HG03558 (cell line): ENCODE results near the gene RNF213.

Source experiments
- ATAC-seq: cut with Tn5 transposase; IDR thresholded peaks from one replicate; pipeline ENCODE4 v1.9.1; 2021; ENCODE audit warnings: moderate number of reproducible peaks; ENCODE audit not compliant: unreplicated experiment; ENCODE audit errors: extremely low read depth

RNF213 gene

DNA sequence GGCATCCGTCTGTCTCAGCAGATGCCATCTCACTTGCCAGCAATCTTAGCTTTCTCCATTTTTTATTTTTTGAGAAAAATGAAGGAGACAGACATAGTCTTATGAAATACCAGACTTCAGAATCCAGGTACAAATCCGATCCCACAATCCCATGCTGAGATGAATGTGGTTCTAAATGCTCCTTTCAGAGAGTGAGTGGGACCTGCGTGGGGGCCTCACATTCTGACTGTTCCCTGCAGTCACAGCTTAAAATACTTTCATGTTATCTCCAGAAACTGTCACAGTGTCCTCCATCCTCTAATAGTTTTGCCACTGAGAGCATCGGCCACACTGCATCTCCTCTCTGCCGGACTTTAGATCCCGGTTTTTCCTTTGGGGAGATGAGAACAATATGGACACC, 119.4 kb downstream of the RNF213 start:
- no peak for ATAC-seq

DNA sequence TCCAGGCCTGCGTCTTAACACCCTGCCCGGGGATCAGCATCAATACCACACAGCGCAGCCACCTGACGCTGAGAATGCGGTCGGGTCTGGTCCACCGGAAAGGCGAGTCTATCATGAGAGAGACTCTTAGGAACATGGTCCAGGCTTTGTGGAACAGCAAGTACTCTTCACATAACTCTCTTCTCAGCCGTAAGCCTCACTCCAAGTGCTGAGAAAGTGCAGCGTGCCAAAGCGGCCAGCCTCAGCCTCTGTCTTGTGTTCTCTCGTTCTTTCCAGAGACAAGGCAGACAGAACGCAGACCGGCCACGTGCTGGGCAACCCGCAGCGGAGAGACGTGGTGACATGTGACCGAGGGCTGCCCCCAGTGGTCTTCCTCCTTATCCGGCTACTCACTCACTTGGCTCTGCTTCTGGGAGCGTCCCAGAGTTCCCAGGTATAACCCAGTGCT, 119.9 kb downstream of the RNF213 start:
- ATAC-seq, result no peak

DNA sequence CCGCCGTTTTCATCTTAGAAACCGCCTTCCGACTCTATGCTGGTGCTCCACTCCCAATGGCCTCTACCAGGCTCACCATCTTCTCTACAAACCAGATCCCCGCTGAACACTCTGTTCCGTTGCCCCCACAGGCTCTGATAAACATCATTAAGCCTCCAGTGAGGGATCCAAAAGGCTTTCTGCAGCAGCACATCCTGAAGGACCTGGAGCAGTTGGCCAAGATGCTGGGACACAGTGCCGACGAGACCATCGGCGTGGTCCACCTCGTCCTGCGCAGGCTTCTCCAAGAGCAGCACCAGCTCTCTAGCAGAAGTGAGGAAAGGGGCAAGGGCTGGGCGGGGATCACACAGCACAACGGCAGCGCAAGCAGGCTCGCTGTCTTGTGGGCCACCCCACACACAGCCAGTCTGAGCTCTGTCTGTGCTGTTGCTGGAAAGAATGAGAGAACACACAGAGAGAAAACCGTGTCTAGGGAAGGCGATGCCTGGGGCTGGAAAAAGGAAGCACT, 120.8 kb downstream of the RNF213 start:
- ATAC-seq, result no peak

DNA sequence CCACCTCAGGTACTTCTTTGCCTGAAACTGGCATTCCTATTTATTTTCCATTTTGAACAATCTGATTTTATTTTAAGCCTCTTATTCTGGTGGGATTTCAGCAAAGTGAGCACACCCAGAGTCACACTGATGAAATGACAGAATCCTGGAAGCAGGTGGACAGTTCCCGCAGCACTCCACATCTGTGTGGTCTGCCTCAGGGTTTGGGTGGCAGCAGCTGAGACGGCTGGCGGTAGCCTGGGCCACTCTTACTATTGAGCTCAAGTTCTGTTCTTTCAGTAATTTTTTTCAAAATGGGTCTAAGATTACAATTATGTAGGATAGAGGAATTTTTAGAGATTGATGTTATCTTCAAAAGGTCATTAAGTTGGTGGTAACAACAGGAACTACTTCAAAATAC, 121.8 kb downstream of the RNF213 start:
- no peak for ATAC-seq

DNA sequence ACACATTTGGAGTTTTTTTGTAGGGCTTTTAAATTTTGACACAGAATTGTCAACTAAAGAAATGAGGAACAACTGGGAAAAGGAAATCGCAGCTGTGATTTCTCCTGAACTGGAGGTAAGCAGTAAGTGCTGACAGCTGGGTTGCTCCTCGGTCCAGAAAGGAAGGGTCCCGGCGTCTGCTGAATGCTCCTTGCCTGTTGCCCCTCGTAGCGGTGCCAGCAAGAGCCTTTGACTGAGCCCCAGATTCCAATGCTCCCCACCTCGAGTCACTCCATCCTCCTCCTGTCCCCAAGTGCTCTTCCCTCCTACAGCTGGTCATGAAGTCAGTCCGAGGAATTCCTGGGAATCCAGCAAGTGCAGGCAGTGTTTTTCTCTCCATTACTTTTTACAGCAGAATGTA, 122.3 kb downstream of the RNF213 start:
- ATAC-seq, result no peak

DNA sequence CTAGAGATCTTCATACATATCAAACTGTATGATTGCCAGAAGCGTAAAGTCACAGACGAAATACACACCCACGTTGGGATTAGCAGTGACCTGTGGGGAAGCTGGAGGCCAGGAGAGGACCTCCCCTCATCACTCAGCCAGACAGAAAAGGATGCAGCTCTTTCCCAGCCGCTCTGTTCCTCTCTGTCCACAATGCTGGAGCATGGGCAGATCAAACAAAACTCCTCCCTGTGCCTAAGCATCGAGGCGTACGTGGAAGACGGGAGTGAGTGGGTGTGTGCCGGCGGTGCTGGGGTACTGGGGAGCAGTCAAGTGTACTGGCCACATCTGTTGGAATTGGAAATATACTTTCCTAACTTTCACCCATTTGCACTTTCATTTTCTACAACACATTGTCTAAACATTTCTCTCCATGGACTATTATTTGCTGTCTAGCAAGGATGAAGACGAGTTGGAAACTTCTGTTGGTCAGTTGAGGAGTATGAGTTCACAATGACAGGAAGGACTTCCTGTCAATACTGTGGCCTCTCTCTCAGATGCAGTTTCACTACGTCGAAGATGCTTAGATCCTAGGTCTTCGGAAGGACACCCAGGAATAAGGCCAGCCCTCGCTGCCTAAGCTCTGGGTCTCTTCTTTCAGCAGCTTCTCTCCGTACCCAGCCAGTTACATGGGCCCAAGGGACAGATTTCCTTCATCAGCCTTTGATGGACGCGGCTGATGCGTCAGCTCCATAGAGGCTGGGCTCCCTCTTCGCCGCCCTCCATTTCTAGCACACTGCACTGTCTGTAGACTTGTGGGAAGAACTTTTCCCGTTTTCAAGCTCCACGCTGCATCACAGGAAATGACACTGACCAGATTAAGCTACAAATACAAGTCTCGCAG, 123.7 kb downstream of the RNF213 start:
- ATAC-seq, result no peak

DNA sequence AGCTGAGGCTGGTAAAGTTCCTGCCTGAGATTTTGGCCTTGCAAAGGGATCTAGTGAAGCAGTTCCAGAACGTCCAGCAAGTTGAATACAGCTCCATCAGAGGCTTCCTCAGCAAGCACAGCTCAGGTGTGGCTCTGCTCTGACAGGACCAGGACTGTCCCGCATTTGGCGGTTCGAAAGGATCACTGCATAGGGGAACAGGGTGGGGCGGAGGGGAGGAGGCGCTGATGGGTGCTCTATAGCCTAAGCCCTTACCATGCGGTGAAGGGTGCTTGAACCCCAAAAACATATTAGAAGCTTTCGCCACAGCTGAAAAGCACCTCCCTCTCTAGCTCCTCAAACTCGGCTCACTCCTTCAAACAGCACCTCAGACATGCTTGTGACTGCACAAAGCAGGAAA, 124.4 kb downstream of the RNF213 start:
- no peak for ATAC-seq

DNA sequence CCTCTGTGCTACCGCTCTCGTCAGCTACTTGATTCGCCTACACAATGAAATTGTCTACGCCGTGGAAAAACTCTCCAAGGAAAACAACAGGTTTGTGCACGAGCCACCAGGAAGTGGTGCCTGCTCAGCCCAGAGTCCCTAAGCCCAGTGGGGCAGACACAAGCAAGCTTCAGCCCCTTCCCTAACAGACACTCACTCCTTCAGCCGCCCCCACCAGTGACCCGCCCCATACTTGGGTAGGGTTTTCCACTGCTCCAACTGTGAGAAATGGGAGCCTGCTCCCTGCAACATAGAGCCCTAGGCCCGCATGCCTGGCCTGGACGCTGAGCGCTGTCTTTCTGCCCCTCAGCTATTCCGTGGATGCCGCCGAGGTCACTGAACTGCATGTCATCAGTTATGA, 125.7 kb downstream of the RNF213 start:
- ATAC-seq, result no peak

DNA sequence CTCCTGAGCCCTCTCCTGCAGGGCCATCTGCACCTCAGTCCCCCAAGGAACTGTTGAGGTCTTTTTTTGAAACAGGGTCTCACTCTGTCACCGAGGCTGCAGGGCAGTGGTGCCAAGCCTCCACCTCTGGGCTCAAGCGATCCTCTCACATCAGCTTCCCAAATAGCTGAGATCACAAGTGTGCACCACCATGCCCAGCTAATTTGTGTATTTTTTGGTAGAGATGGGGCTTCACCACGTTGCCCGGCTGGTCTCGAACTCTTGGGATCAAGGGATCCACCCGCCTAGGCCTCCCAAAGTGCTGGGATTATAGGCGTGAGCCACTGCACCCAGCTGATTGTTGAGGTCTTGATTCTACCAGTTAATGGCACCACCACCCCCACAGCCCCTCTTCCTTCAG, 126.4 kb downstream of the RNF213 start:
- ATAC-seq, result no peak

DNA sequence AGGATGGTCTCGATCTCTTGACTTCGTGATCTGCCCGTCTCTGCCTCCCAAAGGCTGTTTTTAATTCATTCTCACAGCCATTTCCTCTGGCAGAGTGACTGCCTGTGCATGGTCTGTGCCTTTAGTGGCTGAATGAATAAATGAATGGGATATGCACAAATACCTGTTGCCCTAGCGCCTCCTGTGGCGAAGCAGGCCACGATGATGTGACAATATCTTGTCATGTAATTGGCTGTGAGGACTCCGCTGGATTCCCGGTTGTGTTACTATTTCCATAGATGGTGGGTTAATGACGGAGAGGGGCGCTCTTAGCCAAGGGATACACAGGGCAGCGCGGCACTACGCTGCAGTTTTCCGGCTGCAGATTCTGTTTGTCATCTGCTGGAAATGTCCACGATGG, 127.5 kb downstream of the RNF213 start:
- no peak for ATAC-seq

DNA sequence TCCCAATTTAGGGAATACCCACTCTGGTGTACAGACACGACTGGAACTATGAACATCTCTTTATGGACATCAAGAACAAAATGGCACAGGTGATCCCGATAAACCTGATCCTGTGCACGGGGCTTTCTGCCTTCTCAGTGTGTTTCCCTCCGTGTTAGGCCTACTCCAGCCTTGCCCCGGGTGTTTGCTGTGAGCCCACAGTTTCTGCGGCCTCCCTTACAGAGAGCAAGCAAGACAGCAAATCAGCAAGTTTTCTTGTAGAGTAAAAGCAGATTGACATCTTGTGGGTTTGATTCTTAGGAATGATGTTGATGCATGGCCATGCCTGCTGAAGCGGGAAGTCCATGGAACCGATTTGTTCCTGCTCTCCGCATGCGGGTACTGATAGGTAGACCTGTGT, 127.9 kb downstream of the RNF213 start:
- ATAC-seq, result no peak

DNA sequence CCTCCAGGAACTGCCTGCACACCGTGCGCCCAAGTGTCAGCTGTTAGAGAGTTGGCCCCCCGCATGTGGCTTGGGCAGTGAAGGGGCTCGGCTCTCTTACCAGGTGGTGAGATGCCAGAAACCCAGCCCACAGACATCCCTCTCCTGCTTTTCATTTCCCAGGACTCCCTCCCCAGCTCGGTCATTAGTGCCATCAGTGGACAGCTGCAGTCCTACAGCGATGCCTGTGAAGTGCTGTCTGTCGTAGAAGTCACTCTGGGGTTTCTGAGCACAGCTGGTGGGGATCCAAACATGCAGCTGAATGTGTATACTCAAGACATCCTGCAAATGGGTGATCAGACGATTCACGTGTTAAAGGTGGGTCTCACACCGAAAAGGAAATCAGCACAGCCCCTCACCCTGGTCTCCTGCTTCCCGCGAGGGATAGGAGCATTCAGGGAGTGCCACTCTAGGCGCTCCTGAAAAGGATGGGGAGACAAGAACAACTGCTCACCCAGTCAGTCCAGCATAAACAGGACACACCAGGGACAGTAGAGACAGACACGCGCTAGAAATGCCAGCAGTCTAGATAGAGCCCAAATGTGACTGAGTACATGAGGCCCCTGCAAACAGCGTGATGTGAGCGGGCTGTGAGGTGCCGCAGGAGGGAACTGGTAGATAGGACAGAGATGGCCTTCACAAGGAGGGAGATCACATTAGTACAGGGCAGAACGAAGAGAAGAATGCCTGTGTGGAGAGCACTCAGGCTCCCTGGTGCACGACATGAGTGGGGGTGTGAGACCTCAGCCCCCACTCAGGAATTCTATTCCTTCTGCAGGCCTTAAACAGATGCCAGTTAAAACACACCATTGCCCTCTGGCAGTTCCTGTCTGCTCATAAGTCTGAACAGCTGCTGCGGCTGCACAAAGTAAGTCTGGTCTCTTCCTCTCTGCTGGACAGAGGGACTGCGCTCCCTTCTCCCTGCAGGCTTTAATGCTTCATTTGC, 128.7 kb downstream of the RNF213 start:
- ATAC-seq, result no peak

DNA sequence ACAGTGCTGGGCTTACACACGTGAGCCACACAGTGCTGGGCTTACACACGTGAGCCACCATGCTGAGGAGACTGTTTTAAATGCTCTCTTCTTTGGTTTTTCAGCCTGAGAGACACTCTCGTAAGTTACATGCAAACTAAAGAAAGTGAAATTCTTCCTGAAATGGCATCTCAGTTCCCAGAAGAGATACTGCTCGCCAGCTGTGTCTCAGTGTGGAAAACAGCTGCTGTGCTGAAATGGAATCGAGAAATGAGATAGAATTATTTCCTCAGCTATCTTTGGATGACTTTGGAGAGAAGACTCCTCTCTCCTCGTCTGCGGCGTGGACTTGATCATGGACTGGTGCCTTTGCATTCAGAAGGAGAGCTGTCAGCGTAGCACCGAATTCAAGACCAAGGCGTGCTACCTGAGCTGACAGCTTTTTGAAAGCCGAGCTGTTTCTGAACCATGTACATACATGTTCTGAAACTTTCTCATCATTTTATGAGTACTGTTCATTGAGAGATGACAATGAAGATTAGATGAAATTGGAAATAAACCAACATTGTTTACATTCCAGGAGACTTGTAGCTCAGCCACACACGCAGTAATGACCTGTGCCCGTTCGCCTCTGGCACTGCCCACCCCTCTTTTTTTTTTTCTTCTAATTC, 132.7 kb downstream of the RNF213 start:
- ATAC-seq, result no peak

DNA sequence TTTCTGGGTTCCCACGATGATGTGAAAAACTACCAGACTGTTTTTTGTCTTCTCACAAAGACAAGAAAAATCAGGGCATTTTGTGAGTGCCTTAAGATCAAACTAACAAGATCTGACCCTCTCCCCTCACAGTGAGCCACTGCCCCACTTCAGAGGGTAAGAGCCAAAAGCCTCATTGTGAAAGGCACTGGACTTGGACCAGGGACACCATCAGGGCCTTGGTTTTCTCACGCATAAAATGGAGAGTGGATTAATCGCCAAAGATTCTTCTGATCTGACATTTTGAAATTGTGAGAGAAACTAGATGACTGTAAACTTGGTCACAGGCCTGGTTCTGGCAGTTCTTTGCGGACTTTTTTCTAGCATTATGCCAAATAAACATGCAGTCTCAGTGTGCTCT, 133.3 kb downstream of the RNF213 start:
- no peak for ATAC-seq

DNA sequence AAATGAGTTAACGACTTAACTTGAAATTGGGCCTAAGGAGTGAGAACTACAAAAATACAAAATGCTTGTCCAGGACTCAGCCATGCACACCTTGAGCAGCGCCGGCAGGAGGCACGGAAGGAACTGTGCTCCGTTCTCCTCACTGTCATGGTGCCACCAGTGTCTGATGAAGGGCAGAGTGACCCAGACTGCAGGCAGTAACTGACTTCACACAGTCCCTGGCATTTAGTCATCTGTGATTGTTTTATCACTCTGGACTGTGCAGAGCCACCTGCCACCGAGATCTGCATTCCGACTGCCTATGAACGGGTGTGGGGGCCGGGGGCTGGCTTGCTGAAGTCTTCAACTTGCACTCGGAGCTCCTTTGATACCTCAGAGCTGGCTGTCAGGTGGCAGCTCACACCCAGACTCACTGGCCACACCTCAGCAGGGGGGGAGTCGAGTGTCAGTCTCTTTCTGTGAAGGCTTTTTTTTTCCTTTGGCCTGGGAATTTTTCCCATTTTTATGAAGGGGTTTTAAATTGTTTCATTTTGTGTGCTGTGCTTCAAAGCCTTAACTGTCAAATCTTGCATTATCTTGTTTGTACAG, 134.1 kb downstream of the RNF213 start:
- ATAC-seq, result no peak

DNA sequence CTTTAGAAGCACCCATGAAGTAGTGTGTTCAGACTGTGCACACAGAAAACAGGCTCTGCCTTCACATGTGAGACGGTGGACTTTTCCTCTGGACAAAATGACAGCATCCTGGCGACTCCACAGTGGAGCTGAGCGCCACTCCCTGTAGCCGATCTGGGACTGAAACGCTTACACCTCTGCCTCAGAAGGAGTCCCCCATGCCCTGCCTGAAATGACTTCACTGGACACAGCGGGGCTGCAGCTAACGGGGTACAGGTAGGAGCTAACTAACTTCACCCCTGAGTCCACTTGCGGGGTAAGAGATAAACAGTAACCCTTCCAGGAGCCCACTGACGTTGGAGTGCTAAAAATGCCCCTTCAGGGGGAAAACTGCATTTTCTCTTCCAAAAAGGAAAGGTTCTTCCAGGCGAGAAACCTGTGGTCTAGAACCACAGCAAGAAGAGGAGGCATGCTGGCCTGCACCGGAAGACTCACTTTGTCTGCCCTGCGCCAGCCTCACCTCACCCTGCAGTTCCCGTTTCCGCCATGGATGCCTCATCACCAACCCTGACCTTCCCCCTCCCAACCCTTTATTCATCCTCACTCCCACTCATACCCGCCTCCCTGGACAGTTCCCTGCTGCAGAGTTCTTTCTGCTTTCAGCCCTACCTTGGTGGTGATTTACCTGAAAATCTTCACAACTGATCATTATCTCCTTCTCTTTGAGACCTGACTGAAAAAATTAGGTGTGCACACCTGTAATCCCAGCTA, 134.9 kb downstream of the RNF213 start:
- no peak for ATAC-seq

DNA sequence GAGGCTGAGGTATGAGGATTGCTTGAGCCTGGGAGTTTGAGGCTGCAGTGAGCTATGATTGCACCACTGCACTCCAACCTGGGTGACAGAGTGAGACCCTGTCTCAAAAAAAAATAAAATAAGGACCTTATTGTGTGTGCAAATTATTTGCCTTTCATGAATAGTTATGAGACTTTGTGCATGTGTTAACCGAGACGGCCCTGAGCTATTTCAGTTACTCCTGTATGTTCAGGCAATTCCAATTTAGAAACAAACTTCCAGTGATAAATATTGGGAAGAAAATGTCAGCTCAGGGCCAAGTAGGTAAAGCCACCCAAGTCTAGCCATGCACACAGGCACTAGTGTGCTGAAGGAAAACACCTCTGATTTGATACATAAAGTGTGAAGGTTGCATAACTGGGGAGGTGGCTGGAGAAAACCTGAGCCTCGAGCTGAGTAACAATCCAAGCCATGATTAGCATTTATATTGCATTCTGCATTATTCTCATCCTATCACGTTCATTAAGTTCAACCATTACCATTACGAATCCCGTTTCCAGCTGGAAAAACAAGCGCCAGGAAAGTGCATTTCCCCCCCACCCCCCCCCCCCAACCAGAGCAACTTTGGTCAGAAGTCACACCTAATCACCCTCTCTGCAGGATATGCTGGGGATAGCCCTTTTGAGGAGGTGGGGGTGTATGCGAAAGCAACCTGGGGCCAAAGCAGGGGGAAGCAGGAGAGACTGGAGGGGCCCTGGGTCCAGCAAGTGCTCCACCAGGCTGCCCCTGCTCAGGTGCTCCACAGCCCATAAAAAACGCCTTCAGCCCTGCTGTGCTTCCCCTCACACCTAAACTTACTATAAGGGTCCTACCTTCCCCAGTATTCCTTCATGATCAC, 135.7 kb downstream of the RNF213 start:
- ATAC-seq, result no peak

DNA sequence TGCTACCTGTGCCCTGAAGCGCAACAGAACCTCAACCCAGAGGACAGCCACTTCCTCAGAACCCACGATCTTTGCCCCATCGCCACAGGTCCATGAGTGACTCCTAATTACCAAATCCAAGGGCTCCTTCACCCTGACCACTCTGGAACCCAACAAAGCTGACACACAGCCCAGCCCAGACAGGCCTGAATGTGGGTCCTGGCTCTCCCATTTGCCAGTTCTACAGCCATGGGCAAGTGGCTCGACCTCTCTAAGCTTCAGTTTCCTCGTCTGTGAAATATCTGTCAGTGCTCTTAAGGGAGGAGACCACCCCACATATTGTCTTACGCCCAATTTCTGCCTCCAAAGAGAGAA, 136.4 kb downstream of the RNF213 start:
- no peak for ATAC-seq

DNA sequence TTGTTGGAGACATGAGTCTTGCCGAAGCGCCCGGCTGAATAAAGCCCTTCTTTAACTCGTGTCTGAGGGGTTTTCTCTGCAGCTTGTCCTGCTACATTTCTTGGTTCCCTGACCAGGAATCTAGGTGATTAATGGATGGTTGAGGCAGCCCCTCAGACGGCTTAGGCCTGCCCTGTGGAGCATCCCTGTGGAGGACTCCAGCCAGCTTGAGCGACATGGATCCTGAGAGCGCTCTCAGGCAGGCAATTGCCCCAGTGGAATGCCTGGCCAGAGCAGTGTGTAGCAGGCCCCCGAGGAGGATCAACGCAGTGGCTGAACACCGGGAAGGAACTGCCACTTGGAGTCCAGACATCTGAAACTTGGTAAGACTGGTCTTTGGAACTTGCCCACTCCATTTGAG, 137.0 kb downstream of the RNF213 start:
- ATAC-seq, result no peak
